ENCODE data around the gene NT5DC2. TPM values are rescaled to one million over a fixed set of nuclear protein-coding genes. Genes with fewer than 3 reads are reported as not detected.

The NT5DC2 gene
- total RNA-seq, 2 donors from 2014 or later, result 47.6 to 83.4 TPM

GRCh38 chr3:52537165-52537620 lies 3.5 kb upstream of the NT5DC2 start:
- ATAC-seq (ENCODE audit: insufficient number of reproducible peaks, low FRiP score, low read depth) (no peak), DNase-seq (ENCODE audit: low spot score) (no peak)
- Histone ChIP-seq H3K9me3 (no peaks in the 10 kb centered on the region), H3K4me3 (peak overlapping the region; percentile 78), H3K27me3 (replicated peaks; ENCODE audit: insufficient read depth) (no peaks in the 10 kb centered on the region), H3K4me1 (ENCODE audit: control insufficient read depth in 1 of 2, low read depth in 2 of 2) (peaks cover 19 to 61% of the 10 kb centered on the region in 2 donors), H3K27ac (peak overlapping the region; percentile 76 to 91), H3K36me3 (no peaks in the 10 kb centered on the region)
- TF ChIP-seq CTCF (IDR thresholded peaks at IDR 0.05), result no peak

DNA sequence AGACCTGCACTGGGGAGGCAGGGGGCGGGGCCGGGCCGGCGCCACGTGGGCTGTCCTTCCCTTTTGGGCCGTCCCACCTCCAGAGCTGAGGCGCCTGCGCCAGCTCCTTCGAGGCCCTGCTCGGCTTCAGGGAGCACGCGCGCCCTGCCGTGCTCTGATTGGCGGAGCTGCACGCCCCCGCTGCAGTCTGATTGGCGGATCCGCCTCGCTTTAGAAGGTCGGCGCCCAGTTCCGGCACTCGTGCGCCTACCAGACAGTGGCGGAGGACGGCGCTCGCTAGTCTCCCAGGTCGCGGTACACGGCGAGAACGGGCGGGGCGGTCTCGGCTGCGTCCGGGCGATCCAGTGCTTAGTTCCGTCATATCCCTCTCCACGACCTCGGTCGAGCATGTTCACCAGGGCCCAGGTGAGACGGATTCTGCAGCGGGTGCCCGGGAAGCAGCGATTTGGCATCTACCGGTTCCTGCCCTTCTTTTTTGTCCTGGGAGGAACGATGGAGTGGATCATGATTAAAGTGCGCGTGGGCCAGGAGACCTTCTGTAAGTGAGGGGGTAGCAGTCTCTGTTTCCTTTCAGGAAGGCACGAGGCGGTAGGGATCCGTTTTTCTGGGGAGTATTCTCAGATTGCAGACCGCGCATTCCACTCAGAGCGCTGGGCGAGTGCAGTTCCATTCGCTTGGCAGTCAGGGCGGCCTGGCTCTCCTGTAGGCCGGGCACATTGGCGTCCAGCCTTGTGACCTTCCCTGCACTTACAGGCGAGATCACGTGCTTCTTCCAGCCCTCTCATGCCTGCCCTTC lies 2.9 kb upstream of the NT5DC2 start, which contains the start of gene UQCC5:
TSS of gene UQCC5 (plus strand) at position 237 of the 796 bp plus-strand sequence. CDS start at position 388, 151 bp downstream.
- Histone ChIP-seq H3K4me3 (peak within 1 kb of the TSS; percentile 78), H3K9me3 (no peaks in the 10 kb centered on the region), H3K36me3 (no peaks in the 10 kb centered on the region), H3K27me3 (replicated peaks; ENCODE audit: insufficient read depth) (no peaks in the 10 kb centered on the region), H3K4me1 (ENCODE audit: control insufficient read depth in 1 of 2, low read depth in 2 of 2) (peaks cover 19 to 62% of the 10 kb centered on the region in 2 donors), H3K27ac (peak within 1 kb of the TSS; percentile 76 to 91)
- no peak for TF ChIP-seq CTCF (IDR thresholded peaks at IDR 0.05)
- DNase-seq (ENCODE audit: low spot score) (peak; percentile 91), ATAC-seq (ENCODE audit: insufficient number of reproducible peaks, low FRiP score, low read depth) (peak; percentile 87)

DNA sequence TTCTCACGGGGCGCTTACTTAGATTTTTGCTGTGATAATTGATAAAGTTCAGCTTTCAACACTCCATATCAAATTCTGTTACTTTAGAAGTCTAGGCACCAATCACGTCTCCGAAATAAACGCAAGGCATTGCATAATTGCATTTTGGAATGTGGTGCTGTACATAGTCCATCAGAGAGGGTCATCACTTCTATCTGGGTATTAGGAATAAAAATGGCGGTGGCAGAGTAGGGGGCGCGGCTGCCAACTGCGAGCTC lies 2.4 kb upstream of the NT5DC2 start:
- Histone ChIP-seq H3K4me3 (peak overlapping the region; percentile 78), H3K4me1 (ENCODE audit: control insufficient read depth in 1 of 2, low read depth in 2 of 2) (peaks cover 19 to 66% of the 10 kb centered on the region in 2 donors), H3K9me3 (no peaks in the 10 kb centered on the region), H3K27me3 (replicated peaks; ENCODE audit: insufficient read depth) (no peaks in the 10 kb centered on the region), H3K36me3 (no peaks in the 10 kb centered on the region), H3K27ac (no peak overlapping the region)
- DNase-seq (ENCODE audit: low spot score) (no peak), ATAC-seq (ENCODE audit: insufficient number of reproducible peaks, low FRiP score, low read depth) (no peak)
- TF ChIP-seq CTCF (IDR thresholded peaks at IDR 0.05), result no peak

GRCh38 chr3:52535411-52536111 lies 1.9 kb upstream of the NT5DC2 start:
- ATAC-seq (ENCODE audit: insufficient number of reproducible peaks, low FRiP score, low read depth) (no peak), DNase-seq (ENCODE audit: low spot score) (no peak)
- peak overlapping the region in 1 of 2 donors; percentile 76 for H3K27ac ChIP-seq
- H3K4me3 ChIP-seq, result peak overlapping the region; percentile 78
- peaks cover 19 to 70% of the 10 kb centered on the region in 2 donors for H3K4me1 ChIP-seq (ENCODE audit: control insufficient read depth in 1 of 2, low read depth in 2 of 2)
- no peaks in the 10 kb centered on the region for H3K27me3 ChIP-seq (replicated peaks; ENCODE audit: insufficient read depth)
- H3K9me3 ChIP-seq, result no peaks in the 10 kb centered on the region
- H3K36me3 ChIP-seq, result no peaks in the 10 kb centered on the region
- no peak for TF ChIP-seq CTCF (IDR thresholded peaks at IDR 0.05)

Data from thoracic aorta (tissue), 2 donors.